Right cardiac atrium (tissue), 5 donors: ENCODE data around the gene IFNAR2. TPM values are rescaled to one million over a fixed set of nuclear protein-coding genes. Genes with fewer than 3 reads are reported as not detected.

Experiments
- ATAC-seq, 2 donors: fragments of 200-7000 bp; cut with Tn5 transposase; one replicate each; pipeline versions ENCODE4 v1.8.0 to v1.9.1; 2020; ENCODE audit warnings: moderate library complexity in 2 of 2, mild to moderate bottlenecking in 1 of 2
- DNase-seq, 3 donors: peaks; one replicate each; pipeline ENCODE4 v3.0.0-alpha.2; 2020
- H3K27ac ChIP-seq: one replicate; pipeline ENCODE4 v1.5.1; 2013; ENCODE audit warnings: mild to moderate bottlenecking, low read length, control low read depth, moderate library complexity
- H3K27me3 ChIP-seq: one replicate; pipeline ENCODE4 v1.6.1; 2013; ENCODE audit not compliant: control insufficient read depth, insufficient read depth
- H3K4me1 ChIP-seq: one replicate; pipeline ENCODE4 v1.6.1; 2013; ENCODE audit warnings: low read length; ENCODE audit not compliant: control insufficient read depth, insufficient read depth
- H3K4me3 ChIP-seq: one replicate; pipeline ENCODE4 v1.5.1; 2013; ENCODE audit warnings: low read length, control low read depth
- H3K9me3 ChIP-seq: one replicate; pipeline ENCODE4 v1.6.1; 2013; ENCODE audit warnings: low read length; ENCODE audit not compliant: control insufficient read depth
- WGBS: extraction: QIAGEN DNeasy Blood & Tissue Kit; methylation state at CpG from one replicate; pipeline ENCODE4 v1.1.7; 2013; 5-methylcytosine and 5-hydroxymethylcytosine counted together
- intact Hi-C, 4 donors: fragments of 100-400 bp; cut with DNase I; formaldehyde crosslinking; loops; one replicate each; pipeline versions ENCODE4 v1.11.0 to v1.14.0; 2022 to 2023
- polyA plus RNA-seq: library from polyadenylated mRNA; stranded (reverse); fragments of 200-250 nt; gene quantifications from one replicate; pipeline ENCODE4 v1.2.3, GENCODE V29; 2013
- total RNA-seq, 4 donors: library from RNA; stranded (reverse); fragmentation: NEBNext Ultra II Directional; extraction: Animal tissue kit (Norgen Biotek cat#: 25700); gene quantifications; one replicate each; pipeline ENCODE4 v1.2.1, GENCODE V29; 2021
- donor health status: healthy with polysubstance abuse.
- donor health status: DM: no; HTN: yes; CAD: no.
- donor health status: DM: no; HTN: no; CAD: no.
- donor health status: DM: no; HTN: yes; CAD: no; lungs with severe emphysema.
- donor health status: DM: yes; HTN: yes; CAD: no.

IFNAR2 gene
- total and polyA plus RNA-seq, 5 donors: 11.8 to 21.7 (median 15.5) TPM

DNA sequence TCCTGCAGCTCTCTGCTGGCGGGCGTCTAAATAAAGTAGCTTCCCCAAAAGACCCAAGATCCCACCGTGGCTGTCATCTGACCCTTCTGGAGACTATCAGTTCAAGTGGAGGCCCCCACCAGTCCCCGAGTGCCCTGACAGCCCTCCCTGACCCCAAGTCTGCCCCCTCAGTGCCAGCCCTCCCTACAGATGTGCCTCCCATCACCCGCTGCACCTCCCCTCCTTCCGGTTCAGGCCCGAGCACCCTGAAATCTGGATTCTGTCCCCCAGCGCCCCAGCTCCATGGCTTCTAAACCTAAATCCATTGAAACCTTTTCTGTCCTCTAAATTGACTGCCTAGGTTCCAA, 37.0 kb downstream of the IFNAR2 start:
- Histone ChIP-seq H3K27me3 (no peaks in the 10 kb centered on the region), H3K9me3 (no peaks in the 10 kb centered on the region), H3K27ac (peak overlapping the region; percentile 79), H3K4me3 (peak overlapping the region; percentile 95), H3K4me1 (peaks cover 4% of the 10 kb centered on the region)
- intact Hi-C loops: no loop called here
- WGBS: 6% methylated on average over 8 of the region's 8 CpGs
- DNase-seq (peak in 2 of 3 donors; percentile 58 to 73), ATAC-seq (peak; percentile 22 to 53)

DNA sequence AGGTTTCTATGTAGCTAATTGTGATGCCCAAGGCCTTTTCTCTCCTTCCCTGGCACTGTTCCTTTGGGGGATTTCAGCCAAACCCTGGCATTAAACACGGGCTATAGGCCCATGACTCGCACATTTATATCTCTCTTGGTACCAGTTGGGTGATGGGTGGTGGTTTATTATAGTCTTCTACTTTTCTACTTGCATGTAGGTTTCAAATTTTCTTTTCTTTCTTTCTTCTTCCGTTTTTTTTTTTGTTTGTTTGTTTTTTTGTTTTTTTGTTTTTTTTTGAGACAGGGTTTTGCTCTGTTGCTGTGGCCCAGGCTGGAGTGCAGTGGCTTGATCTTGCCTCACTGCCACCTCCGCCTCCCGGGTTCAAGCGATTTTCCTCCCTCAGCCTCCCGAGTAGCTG, 37.5 kb downstream of the IFNAR2 start:
- Histone ChIP-seq H3K27ac (peak overlapping the region; percentile 79), H3K4me1 (peaks cover 4% of the 10 kb centered on the region), H3K4me3 (peak overlapping the region; percentile 95), H3K27me3 (no peaks in the 10 kb centered on the region), H3K9me3 (no peaks in the 10 kb centered on the region)
- ATAC-seq (no peak), DNase-seq (no peak)
- 77% methylated on average over 7 of the region's 7 CpGs for WGBS
- intact Hi-C loops: no loop called here

DNA sequence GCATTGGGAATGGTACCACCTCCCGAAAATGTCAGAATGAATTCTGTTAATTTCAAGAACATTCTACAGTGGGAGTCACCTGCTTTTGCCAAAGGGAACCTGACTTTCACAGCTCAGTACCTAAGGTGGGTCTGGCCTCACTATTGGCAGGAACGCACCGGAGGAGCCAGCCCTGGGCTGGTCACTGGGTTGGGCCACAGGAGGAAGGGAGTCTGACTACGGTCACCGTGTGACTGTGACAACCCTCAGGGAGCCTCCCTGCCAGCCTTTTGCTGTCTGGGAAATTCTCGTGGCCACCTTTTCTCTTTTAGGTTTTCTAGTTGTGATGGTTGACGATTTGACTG, 38.6 kb downstream of the IFNAR2 start:
- Histone ChIP-seq H3K4me1 (peaks cover 4% of the 10 kb centered on the region), H3K27me3 (no peaks in the 10 kb centered on the region), H3K27ac (no peak overlapping the region), H3K4me3 (no peak overlapping the region), H3K9me3 (no peaks in the 10 kb centered on the region)
- intact Hi-C loops: no loop called here
- ATAC-seq: no peak
- WGBS: 79% methylated on average over 7 of the region's 7 CpGs
- DNase-seq: no peak

DNA sequence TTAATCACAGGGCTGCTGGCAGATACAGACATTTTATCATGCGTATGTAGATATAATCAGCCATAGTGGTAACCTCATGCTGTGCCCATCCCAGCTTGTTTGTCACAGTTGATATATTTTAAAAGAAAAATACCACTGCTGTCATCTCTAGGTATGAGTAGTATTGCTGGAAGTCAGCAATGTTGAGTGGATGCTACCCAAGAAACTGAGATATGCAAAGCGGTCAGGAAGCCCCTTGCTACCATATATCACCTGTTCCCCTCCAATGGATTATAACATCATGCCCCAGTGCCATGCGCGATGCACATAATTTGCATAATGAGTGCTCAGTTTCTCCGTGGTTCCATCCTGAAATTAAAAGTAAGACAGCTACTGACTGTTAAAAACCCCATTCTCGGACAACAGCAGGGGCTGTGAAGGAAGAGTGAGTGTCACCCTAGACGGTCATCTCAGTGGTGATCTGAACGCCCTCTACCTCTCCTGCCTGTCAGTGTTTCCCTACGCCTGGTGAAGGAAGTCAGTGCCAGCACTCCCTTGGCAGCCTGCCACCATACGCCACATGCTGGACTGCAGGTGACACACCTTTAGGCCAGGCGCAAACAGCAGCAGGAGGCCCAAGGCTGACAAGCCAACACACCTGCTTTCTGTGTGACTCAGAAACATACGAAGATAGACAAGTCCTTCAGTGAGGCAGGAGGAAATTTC, 39.2 kb downstream of the IFNAR2 start:
- ATAC-seq: no peak

GRCh38 chr21:33270986-33271385, 41.2 kb downstream of the IFNAR2 start:
- Histone ChIP-seq H3K4me1 (peaks cover 2% of the 10 kb centered on the region), H3K9me3 (no peaks in the 10 kb centered on the region), H3K27ac (no peak overlapping the region), H3K4me3 (no peak overlapping the region), H3K27me3 (no peaks in the 10 kb centered on the region)
- ATAC-seq (no peak), DNase-seq (no peak)
- 96% methylated on average over 8 of the region's 8 CpGs for WGBS
- intact Hi-C loops: no loop called here

More for the DNA sequence above, 39.2 kb downstream of the IFNAR2 start:
- H3K27ac ChIP-seq: no peak overlapping the region
- H3K9me3 ChIP-seq: no peaks in the 10 kb centered on the region
- no peak overlapping the region for H3K4me3 ChIP-seq
- peaks cover 4% of the 10 kb centered on the region for H3K4me1 ChIP-seq
- 77% methylated on average over 12 of the region's 12 CpGs for WGBS
- intact Hi-C loops: no loop called here
- no peaks in the 10 kb centered on the region for H3K27me3 ChIP-seq
- DNase-seq: peak in 1 of 3 donors; percentile 61

GRCh38 chr21:33273044-33273443, 43.3 kb downstream of the IFNAR2 start:
- whole genome bisulfite sequencing: 91% methylated on average over 6 of the region's 6 CpGs
- Histone ChIP-seq H3K4me1 (no peaks in the 10 kb centered on the region), H3K27me3 (no peaks in the 10 kb centered on the region), H3K4me3 (no peak overlapping the region), H3K27ac (no peak overlapping the region), H3K9me3 (no peaks in the 10 kb centered on the region)
- ATAC-seq (no peak), DNase-seq (no peak)
- intact Hi-C loops: no loop called here

- intact Hi-C loops: no loop called here
- 89% methylated on average over 2 of the region's 2 CpGs for WGBS
- Histone ChIP-seq H3K4me3 (no peak overlapping the region), H3K9me3 (no peaks in the 10 kb centered on the region), H3K4me1 (no peaks in the 10 kb centered on the region), H3K27ac (no peak overlapping the region), H3K27me3 (no peaks in the 10 kb centered on the region)
- no peak for DNase-seq
- no peak for ATAC-seq
Measured at GRCh38 chr21:33278721-33279120, 49.0 kb downstream of the IFNAR2 start.

GRCh38 chr21:33279330-33279820, 49.6 kb downstream of the IFNAR2 start:
- H3K27me3 ChIP-seq: no peaks in the 10 kb centered on the region
- no peak overlapping the region for H3K4me3 ChIP-seq
- ATAC-seq (no peak), DNase-seq (no peak)
- H3K27ac ChIP-seq: no peak overlapping the region
- intact Hi-C loops: no loop called here
- 98% methylated on average over 3 of the region's 3 CpGs for WGBS
- H3K9me3 ChIP-seq: no peaks in the 10 kb centered on the region
- H3K4me1 ChIP-seq: no peaks in the 10 kb centered on the region

Other genes starting within 250 kb of the IFNAR2 start
- gene OLIG2, start 204.0 kb upstream of the IFNAR2 start, total RNA-seq: not detected
- gene OLIG2, start 204.0 kb upstream of the IFNAR2 start, polyA plus RNA-seq: not detected
- 1 to 10 TPM in 1 of 4 donors, not detected in 3; 1.3 TPM for gene OLIG1, start 159.8 kb upstream of the IFNAR2 start, total RNA-seq
- gene OLIG1, start 159.8 kb upstream of the IFNAR2 start, polyA plus RNA-seq: 0.68 TPM
- 10 to 100 TPM in 3 of 4 donors, 1 to 10 TPM in 1; 9.8 to 11.9 (median 11.3) TPM for gene IL10RB, start 36.4 kb downstream of the IFNAR2 start, total RNA-seq
- gene IL10RB, start 36.4 kb downstream of the IFNAR2 start, polyA plus RNA-seq: 11.6 TPM
- 10 to 100 TPM; 24.0 to 28.7 (median 26.5) TPM for gene IFNAR1, start 95.0 kb downstream of the IFNAR2 start, total RNA-seq
- 9.6 TPM for gene IFNAR1, start 95.0 kb downstream of the IFNAR2 start, polyA plus RNA-seq
- 10 to 100 TPM; 37.5 to 47.4 (median 42.2) TPM for gene IFNGR2, start 173.5 kb downstream of the IFNAR2 start, total RNA-seq
- 37.4 TPM for gene IFNGR2, start 173.5 kb downstream of the IFNAR2 start, polyA plus RNA-seq